ENCODE data around the gene MIAT. TPM values are rescaled to one million over a fixed set of nuclear protein-coding genes. Genes with fewer than 3 reads are reported as not detected.
"Not testable (repeated sequence)": the region's sequence is repeated elsewhere in the genome, so short reads cannot be mapped to it uniquely, and the experiment has no call there.

The MIAT gene
- total RNA-seq = 100 to 1,000 TPM in 3 of 8 experiments, 10 to 100 TPM in 3, 1 to 10 TPM in 2; 2.3 to 200 (median 90.9) TPM

- ATAC-seq (replicated peaks in 6 of 8) = peak; percentile 58 to 72 (median 66)
- peak within 1 kb of the TSS; percentile 59 to 95 (median 65) for H3K4me3 ChIP-seq
- peak within 1 kb of the TSS; percentile 83 to 95 for H3K27ac ChIP-seq
- in situ Hi-C loops (cut with MboI; ENCODE audit: low pct_unique_long_range_greater_than_20kb in 2 of 9, low sequenced_read_pairs in 9 of 9, unreplicated experiment in 9 of 9) = no loop called here
- WGBS, 10 experiments = 0 to 20% (median 4%) methylated on average over 1 to 11 of the region's 62 CpGs; no CpG with 5 or more reads in 5 of the 10 experiments
- H3K4me1 ChIP-seq (replicated peaks in 1 of 2) = peaks cover 19 to 29% of the 10 kb centered on the region in 2 donors
Measured at GRCh38 chr22:26656891-26657851, at the start of gene MIAT. Gene MIAT (plus strand): TSS chr22:26657588.

GRCh38 chr22:26608129-26608528 lies 49.3 kb upstream of the MIAT start:
- no peak for ATAC-seq (replicated peaks in 6 of 8)
- in situ Hi-C loops (cut with MboI; ENCODE audit: low pct_unique_long_range_greater_than_20kb in 2 of 9, low sequenced_read_pairs in 9 of 9, unreplicated experiment in 9 of 9) = loop anchor here in 1 of 9 experiments (25.0 kb wide), 1 partner anchor 221 kb away; no protein-coding TSS in a partner anchor
- Histone ChIP-seq H3K4me1 (replicated peaks in 1 of 2) (no peaks in the 10 kb centered on the region), H3K27ac (no peak overlapping the region), H3K4me3 (no peak overlapping the region)
- 0 to 57% (median 31%) methylated on average over 2 of the region's 2 CpGs; no CpG with 5 or more reads in 3 of the 10 experiments for WGBS, 10 experiments

- no peak for ATAC-seq (replicated peaks in 6 of 8)
- 20 to 100% (median 85%) methylated on average over 1 to 2 of the region's 2 CpGs; no CpG with 5 or more reads in 2 of the 10 experiments for WGBS, 10 experiments
- Histone ChIP-seq H3K27ac (no peak overlapping the region), H3K4me3 (no peak overlapping the region), H3K4me1 (replicated peaks in 1 of 2) (peaks cover 7 to 11% of the 10 kb centered on the region in 2 donors)
- in situ Hi-C loops (cut with MboI; ENCODE audit: low pct_unique_long_range_greater_than_20kb in 2 of 9, low sequenced_read_pairs in 9 of 9, unreplicated experiment in 9 of 9) = loop anchor here in 1 of 9 experiments (25.0 kb wide), 1 partner anchor 222 kb away; no protein-coding TSS in a partner anchor
Measured at GRCh38 chr22:26609287-26609686, 48.1 kb upstream of the MIAT start.

- Histone ChIP-seq H3K4me3 (no peak overlapping the region), H3K4me1 (replicated peaks in 1 of 2) (peaks cover 9 to 16% of the 10 kb centered on the region in 2 donors), H3K27ac (no peak overlapping the region)
- ATAC-seq (replicated peaks in 6 of 8) = peak in 5 of 8 experiments; percentile 17 to 90 (median 69)
- 11 to 100% (median 82%) methylated on average over 1 to 10 of the region's 12 CpGs; no CpG with 5 or more reads in 2 of the 10 experiments for WGBS, 10 experiments
- in situ Hi-C loops (cut with MboI; ENCODE audit: low pct_unique_long_range_greater_than_20kb in 2 of 9, low sequenced_read_pairs in 9 of 9, unreplicated experiment in 9 of 9) = loop anchor here in 1 of 9 experiments (25.0 kb wide), 1 partner anchor 223 kb away; no protein-coding TSS in a partner anchor
Measured at GRCh38 chr22:26610072-26610958, 47.1 kb upstream of the MIAT start.

- in situ Hi-C loops (cut with MboI; ENCODE audit: low pct_unique_long_range_greater_than_20kb in 2 of 9, low sequenced_read_pairs in 9 of 9, unreplicated experiment in 9 of 9) = loop anchor here in 1 of 9 experiments (25.0 kb wide), 1 partner anchor 224 kb away; no protein-coding TSS in a partner anchor
- H3K27ac ChIP-seq = no peak overlapping the region
- WGBS, 10 experiments = 85 to 100% methylated on average over 1 to 2 of the region's 2 CpGs; no CpG with 5 or more reads in 8 of the 10 experiments
- peaks cover 9 to 16% of the 10 kb centered on the region in 2 donors for H3K4me1 ChIP-seq (replicated peaks in 1 of 2)
- no peak overlapping the region for H3K4me3 ChIP-seq
- peak in 1 of 8 experiments; percentile 57 for ATAC-seq (replicated peaks in 6 of 8)
Measured at GRCh38 chr22:26610996-26611395, 46.4 kb upstream of the MIAT start.

DNA sequence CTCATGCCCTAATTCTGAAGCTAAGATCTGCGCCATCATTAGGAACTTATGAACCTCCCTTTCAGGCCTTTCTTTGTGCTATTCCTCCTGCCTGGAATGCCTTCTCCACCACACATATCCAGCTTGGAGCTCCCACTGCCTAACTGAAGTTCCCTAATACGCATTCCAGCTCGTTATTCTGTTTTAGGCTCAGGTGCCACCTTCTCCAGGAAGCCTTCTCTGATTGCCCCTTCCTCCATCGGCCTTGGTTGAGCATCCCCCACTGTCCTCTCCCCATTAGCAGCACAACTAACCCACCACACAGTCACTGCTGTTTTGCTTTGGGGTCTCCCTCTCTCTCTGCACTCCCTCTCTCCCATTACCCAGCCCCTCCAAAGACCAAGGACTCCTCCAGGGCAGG lies 44.7 kb upstream of the MIAT start:
- Histone ChIP-seq H3K4me3 (no peak overlapping the region), H3K4me1 (replicated peaks in 1 of 2) (peaks cover 9 to 16% of the 10 kb centered on the region in 2 donors), H3K27ac (no peak overlapping the region)
- no peak for ATAC-seq (replicated peaks in 6 of 8)
- in situ Hi-C loops (cut with MboI; ENCODE audit: low pct_unique_long_range_greater_than_20kb in 2 of 9, low sequenced_read_pairs in 9 of 9, unreplicated experiment in 9 of 9) = loop anchor here in 1 of 9 experiments (25.0 kb wide), 1 partner anchor 225 kb away; no protein-coding TSS in a partner anchor
- 60 to 100% (median 80%) methylated on average over 1 to 4 of the region's 4 CpGs; no CpG with 5 or more reads in 1 of the 10 experiments for WGBS, 10 experiments

DNA sequence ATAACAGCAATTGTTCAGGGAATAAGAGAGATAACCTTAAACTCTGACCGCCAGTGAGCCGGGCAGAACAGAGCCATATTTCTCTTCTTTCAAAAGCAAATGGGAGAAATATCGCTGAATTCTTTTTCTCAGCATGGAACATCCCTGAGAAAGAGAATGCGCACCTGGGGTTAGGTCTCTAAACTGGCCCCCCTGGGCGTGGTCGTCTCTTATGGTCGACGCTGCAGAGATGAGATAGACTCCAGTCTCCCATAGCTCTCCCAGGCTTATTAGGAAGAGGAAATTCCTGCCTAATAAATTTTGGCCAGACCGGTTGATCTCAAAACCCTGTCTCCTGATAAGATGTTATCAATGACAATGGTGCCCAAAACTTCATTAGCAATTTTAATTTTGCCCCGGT lies 43.6 kb upstream of the MIAT start:
- ATAC-seq (replicated peaks in 6 of 8); H3K27ac ChIP-seq; H3K4me3 ChIP-seq: not testable (repeated sequence)
- in situ Hi-C loops (cut with MboI; ENCODE audit: low pct_unique_long_range_greater_than_20kb in 2 of 9, low sequenced_read_pairs in 9 of 9, unreplicated experiment in 9 of 9) = loop anchor here in 1 of 9 experiments (25.0 kb wide), 1 partner anchor 226 kb away; no protein-coding TSS in a partner anchor
- peaks cover 9 to 16% of the 10 kb centered on the region in 2 donors for H3K4me1 ChIP-seq (replicated peaks in 1 of 2)
- 0 to 47% (median 7%) methylated on average over 1 to 7 of the region's 10 CpGs; no CpG with 5 or more reads in 2 of the 10 experiments for WGBS, 10 experiments

DNA sequence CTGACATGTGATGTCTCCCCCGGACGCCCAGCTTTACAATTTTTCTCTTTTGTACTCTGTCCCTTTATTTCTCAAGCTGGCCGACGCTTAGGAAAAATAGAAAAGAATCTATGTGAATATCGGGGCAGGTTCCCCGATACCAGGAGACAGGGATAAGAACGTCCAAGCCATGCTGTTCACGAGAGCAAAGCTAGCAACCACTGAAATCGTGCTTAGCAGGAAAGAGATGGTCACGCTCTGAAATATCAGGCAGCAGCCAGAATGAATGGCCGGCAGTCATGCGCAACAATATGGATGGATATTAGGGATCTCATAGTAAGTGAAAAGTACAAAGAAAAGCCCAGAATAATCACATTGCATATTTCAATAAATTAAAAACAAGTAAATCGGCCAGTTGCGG lies 43.1 kb upstream of the MIAT start:
- no peak for ATAC-seq (replicated peaks in 6 of 8)
- in situ Hi-C loops (cut with MboI; ENCODE audit: low pct_unique_long_range_greater_than_20kb in 2 of 9, low sequenced_read_pairs in 9 of 9, unreplicated experiment in 9 of 9) = loop anchor here in 1 of 9 experiments (25.0 kb wide), 1 partner anchor 227 kb away; no protein-coding TSS in a partner anchor
- Histone ChIP-seq H3K4me1 (replicated peaks in 1 of 2) (peaks cover 9 to 16% of the 10 kb centered on the region in 2 donors), H3K27ac (no peak overlapping the region), H3K4me3 (no peak overlapping the region)
- 0 to 73% (median 44%) methylated on average over 2 to 13 of the region's 14 CpGs for WGBS, 10 experiments

DNA sequence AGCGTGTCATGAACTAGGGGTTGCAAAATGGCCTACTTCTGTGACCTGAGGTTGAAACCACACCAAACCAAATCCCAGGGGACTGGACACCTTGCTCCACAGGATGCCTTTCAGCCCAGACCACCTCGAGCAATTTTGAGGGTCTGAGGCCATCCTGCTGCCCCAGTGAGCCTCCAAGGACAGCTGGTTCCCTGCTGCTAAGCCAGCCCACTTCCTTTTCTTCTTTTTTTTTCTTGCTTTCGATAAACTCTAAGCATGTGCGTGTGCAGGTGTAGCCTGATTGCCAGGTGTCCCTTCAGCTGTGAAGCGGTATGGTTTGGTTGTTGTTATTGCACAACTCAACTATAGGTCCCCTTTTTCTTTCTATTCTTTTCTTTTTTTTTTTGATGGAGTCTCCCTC lies 42.2 kb upstream of the MIAT start:
- ATAC-seq (replicated peaks in 6 of 8) = no peak
- in situ Hi-C loops (cut with MboI; ENCODE audit: low pct_unique_long_range_greater_than_20kb in 2 of 9, low sequenced_read_pairs in 9 of 9, unreplicated experiment in 9 of 9) = loop anchor here in 1 of 9 experiments (25.0 kb wide), 1 partner anchor 228 kb away; no protein-coding TSS in a partner anchor
- H3K4me3 ChIP-seq = no peak overlapping the region
- H3K4me1 ChIP-seq (replicated peaks in 1 of 2) = peaks cover 9 to 16% of the 10 kb centered on the region in 2 donors
- WGBS, 10 experiments = 14 to 100% (median 52%) methylated on average over 1 to 4 of the region's 5 CpGs; no CpG with 5 or more reads in 2 of the 10 experiments
- H3K27ac ChIP-seq = no peak overlapping the region

GRCh38 chr22:26615830-26616435 lies 41.5 kb upstream of the MIAT start:
- no peak overlapping the region for H3K27ac ChIP-seq
- no peak for ATAC-seq (replicated peaks in 6 of 8)
- in situ Hi-C loops (cut with MboI; ENCODE audit: low pct_unique_long_range_greater_than_20kb in 2 of 9, low sequenced_read_pairs in 9 of 9, unreplicated experiment in 9 of 9) = loop anchor here in 1 of 9 experiments (25.0 kb wide), 1 partner anchor 229 kb away; no protein-coding TSS in a partner anchor
- H3K4me3 ChIP-seq = no peak overlapping the region
- H3K4me1 ChIP-seq (replicated peaks in 1 of 2) = peaks cover 9 to 16% of the 10 kb centered on the region in 2 donors
- whole genome bisulfite sequencing, 10 experiments = 75 to 100% (median 85%) methylated on average over 2 to 8 of the region's 11 CpGs; no CpG with 5 or more reads in 1 of the 10 experiments

- no peak overlapping the region for H3K27ac ChIP-seq
- WGBS, 10 experiments = 0 to 80% (median 25%) methylated on average over 1 to 2 of the region's 2 CpGs; no CpG with 5 or more reads in 4 of the 10 experiments
- no peak overlapping the region for H3K4me3 ChIP-seq
- peaks cover 9 to 16% of the 10 kb centered on the region in 2 donors for H3K4me1 ChIP-seq (replicated peaks in 1 of 2)
- ATAC-seq (replicated peaks in 6 of 8) = peak in 1 of 8 experiments; percentile 12
- in situ Hi-C loops (cut with MboI; ENCODE audit: low pct_unique_long_range_greater_than_20kb in 2 of 9, low sequenced_read_pairs in 9 of 9, unreplicated experiment in 9 of 9) = loop anchor here in 1 of 9 experiments (25.0 kb wide), 1 partner anchor 229 kb away; no protein-coding TSS in a partner anchor
Measured at GRCh38 chr22:26616650-26617049, 40.7 kb upstream of the MIAT start.
